KMS-11 (cell line): ENCODE data around the gene AGAP3.

Source experiments
- H2AFZ ChIP-seq: fragments of 200-600 bp; sonication (generic); 2 replicates; pipeline ENCODE4 v1.6.1; 2016; ENCODE audit warnings: antibody characterized with exemption, mixed run types, low read depth
- H3K27ac ChIP-seq: fragments of 200-600 bp; sonication (generic); 2 replicates; pipeline ENCODE4 v1.6.1; 2016; ENCODE audit warnings: mild to moderate bottlenecking, mixed run types
- H3K27me3 ChIP-seq: fragments of 200-600 bp; sonication (generic); 2 replicates; pipeline ENCODE4 v1.6.1; 2017; ENCODE audit warnings: mild to moderate bottlenecking, low read depth, mixed run types, moderate library complexity; ENCODE audit not compliant: insufficient read depth
- H3K36me3 ChIP-seq: fragments of 200-600 bp; sonication (generic); 2 replicates; pipeline ENCODE4 v1.6.1; 2017; ENCODE audit warnings: mild to moderate bottlenecking, mixed run types; ENCODE audit not compliant: insufficient read depth
- H3K4me1 ChIP-seq: fragments of 200-600 bp; sonication (generic); 2 replicates; pipeline ENCODE4 v1.6.1; 2016; ENCODE audit warnings: mild to moderate bottlenecking, low read depth, mixed run types; ENCODE audit not compliant: poor library complexity, severe bottlenecking
- H3K4me2 ChIP-seq: fragments of 200-600 bp; sonication (generic); 2 replicates; pipeline ENCODE4 v1.7.0; 2016; ENCODE audit warnings: mild to moderate bottlenecking, mixed run types
- H3K4me3 ChIP-seq: fragments of 200-600 bp; sonication (generic); IDR thresholded peaks from 2 replicates; pipeline ENCODE4 v1.6.1; 2017; ENCODE audit warnings: low read depth, low read length, mixed read lengths; ENCODE audit not compliant: insufficient read depth
- H3K79me2 ChIP-seq: fragments of 200-600 bp; sonication (generic); 2 replicates; pipeline ENCODE4 v1.6.1; 2016; ENCODE audit warnings: low read depth, mixed run types; ENCODE audit not compliant: insufficient read depth
- H3K9ac ChIP-seq: fragments of 200-600 bp; sonication (generic); 2 replicates; pipeline ENCODE4 v1.6.1; 2016; ENCODE audit warnings: mild to moderate bottlenecking, mixed run types
- H4K20me1 ChIP-seq: fragments of 200-600 bp; sonication (generic); 2 replicates; pipeline ENCODE4 v1.6.1; 2016; ENCODE audit warnings: mild to moderate bottlenecking, mixed run types; ENCODE audit not compliant: insufficient read depth
- CTCF ChIP-seq: fragments of 200-600 bp; sonication (generic); conservative IDR thresholded peaks from 2 replicates; pipeline ENCODE4 v1.6.1; 2017; ENCODE audit warnings: low read depth, mild to moderate bottlenecking, antibody characterized with exemption, low read length, moderate library complexity, mixed read lengths

Gene AGAP3

GRCh38 chr7:151093748-151094147 is 7.5 kb downstream of the AGAP3 start:
- no peak overlapping the region for H3K27ac ChIP-seq
- peaks cover 6% of the 10 kb centered on the region for H3K4me1 ChIP-seq
- no peaks in the 10 kb centered on the region; the same call in 1 of the 2 replicates for H3K36me3 ChIP-seq
- peaks cover 98% of the 10 kb centered on the region for H3K79me2 ChIP-seq
- H3K4me3 ChIP-seq: no peak overlapping the region
- no peak overlapping the region for H2AFZ ChIP-seq
- no peak overlapping the region for H3K4me2 ChIP-seq
- H4K20me1 ChIP-seq: peaks cover 20% of the 10 kb centered on the region
- H3K27me3 ChIP-seq: no peaks in the 10 kb centered on the region
- no peak overlapping the region for H3K9ac ChIP-seq
- TF ChIP-seq CTCF: no peak

GRCh38 chr7:151094675-151095074 is 8.4 kb downstream of the AGAP3 start:
- no peaks in the 10 kb centered on the region for H3K4me1 ChIP-seq
- TF ChIP-seq CTCF: no peak
- no peak overlapping the region for H3K4me3 ChIP-seq
- peaks cover 94% of the 10 kb centered on the region for H3K79me2 ChIP-seq
- H3K9ac ChIP-seq: no peak overlapping the region
- H4K20me1 ChIP-seq: peaks cover 21% of the 10 kb centered on the region
- no peaks in the 10 kb centered on the region; the same call in 1 of the 2 replicates for H3K36me3 ChIP-seq
- H3K4me2 ChIP-seq: no peak overlapping the region
- no peak overlapping the region for H2AFZ ChIP-seq
- no peaks in the 10 kb centered on the region for H3K27me3 ChIP-seq
- no peak overlapping the region for H3K27ac ChIP-seq

GRCh38 chr7:151095123-151095797 is 9.0 kb downstream of the AGAP3 start:
- peaks cover 27% of the 10 kb centered on the region for H4K20me1 ChIP-seq
- no peaks in the 10 kb centered on the region; the same call in 1 of the 2 replicates for H3K36me3 ChIP-seq
- H3K4me1 ChIP-seq: no peaks in the 10 kb centered on the region
- no peak for TF ChIP-seq CTCF
- peaks cover 94% of the 10 kb centered on the region for H3K79me2 ChIP-seq
- H3K27ac ChIP-seq: no peak overlapping the region
- no peak overlapping the region for H3K9ac ChIP-seq
- no peak overlapping the region for H3K4me2 ChIP-seq
- H3K4me3 ChIP-seq: no peak overlapping the region
- H3K27me3 ChIP-seq: no peaks in the 10 kb centered on the region
- no peak overlapping the region for H2AFZ ChIP-seq

- Histone ChIP-seq H3K4me3 (no peak overlapping the region), H3K27me3 (no peaks in the 10 kb centered on the region), H3K36me3 (no peaks in the 10 kb centered on the region; the same call in 1 of the 2 replicates), H3K79me2 (peaks cover 92% of the 10 kb centered on the region), H4K20me1 (peaks cover 29% of the 10 kb centered on the region), H2AFZ (no peak overlapping the region), H3K9ac (no peak overlapping the region), H3K4me2 (no peak overlapping the region), H3K4me1 (no peaks in the 10 kb centered on the region), H3K27ac (no peak overlapping the region)
- TF ChIP-seq CTCF: no peak
These were observed 9.7 kb downstream of the AGAP3 start for GRCh38 chr7:151095828-151096475.
